GM21737 (cell line): ENCODE results near the gene RHOT1.

ENCODE experiments used
- ATAC-seq: cut with Tn5 transposase; IDR thresholded peaks from one replicate; pipeline ENCODE4 v1.9.1; 2021; ENCODE audit warnings: mild to moderate bottlenecking, moderate library complexity; ENCODE audit not compliant: unreplicated experiment

The RHOT1 gene

GRCh38 chr17:32266389-32267301, 124.3 kb downstream of the RHOT1 start:
- ATAC-seq = no peak

- ATAC-seq = no peak
Measured at GRCh38 chr17:32267690-32268205, 125.4 kb downstream of the RHOT1 start.

- ATAC-seq = no peak
Measured at GRCh38 chr17:32268734-32269288, 126.5 kb downstream of the RHOT1 start.

GRCh38 chr17:32269377-32269776, 127.1 kb downstream of the RHOT1 start:
- ATAC-seq = no peak

GRCh38 chr17:32271844-32272243, 129.5 kb downstream of the RHOT1 start:
- no peak for ATAC-seq

GRCh38 chr17:32274101-32274500, 131.8 kb downstream of the RHOT1 start:
- no peak for ATAC-seq

- no peak for ATAC-seq
Measured at GRCh38 chr17:32274643-32275042, 132.3 kb downstream of the RHOT1 start.
